Spleen (tissue), 7 donors: ENCODE results near the gene RFC4.

Experiments used
- POLR2A ChIP-seq, 3 donors: fragments of 450-650 bp; IDR thresholded peaks; one replicate each; pipeline ENCODE4 v1.5.1; 2017; ENCODE audit warnings: antibody characterized with exemption in 3 of 3, mild to moderate bottlenecking in 1 of 3
- POLR2AphosphoS5 ChIP-seq, 3 donors: sonication (generic); formaldehyde crosslinking; IDR thresholded peaks; one replicate each; pipeline ENCODE4 v1.5.1; 2017; ENCODE audit warnings: antibody characterized with exemption in 3 of 3
- TF ChIP-seq, protein P1 (sequence below), 11 experiments: fragments of 200-600 bp in 7 of 11; fragments of 450-650 bp in 4 of 11; sonication (generic) in 4 of 11; IDR thresholded peaks in 8 of 11; conservative IDR thresholded peaks in 3 of 11; 1 replicate in 7 of 11; 2 replicates in 4 of 11; pipeline versions ENCODE4 v1.4.0 to v1.8.0; 2016 to 2021; ENCODE audit warnings: antibody characterized with exemption in 11 of 11, inconsistent platforms in 4 of 11, mild to moderate bottlenecking in 1 of 11
- donor health status: DM: no; HTN: no; CAD: no; lungs with moderate emphysema.
- donor health status: DM: no; HTN: no; CAD: no.
- donor health status: DM: no; HTN: no; CAD: no.

GRCh38 chr3:186786922-186787321 is 19.4 kb downstream of the RFC4 start:
- TF ChIP-seq, protein P1, sequence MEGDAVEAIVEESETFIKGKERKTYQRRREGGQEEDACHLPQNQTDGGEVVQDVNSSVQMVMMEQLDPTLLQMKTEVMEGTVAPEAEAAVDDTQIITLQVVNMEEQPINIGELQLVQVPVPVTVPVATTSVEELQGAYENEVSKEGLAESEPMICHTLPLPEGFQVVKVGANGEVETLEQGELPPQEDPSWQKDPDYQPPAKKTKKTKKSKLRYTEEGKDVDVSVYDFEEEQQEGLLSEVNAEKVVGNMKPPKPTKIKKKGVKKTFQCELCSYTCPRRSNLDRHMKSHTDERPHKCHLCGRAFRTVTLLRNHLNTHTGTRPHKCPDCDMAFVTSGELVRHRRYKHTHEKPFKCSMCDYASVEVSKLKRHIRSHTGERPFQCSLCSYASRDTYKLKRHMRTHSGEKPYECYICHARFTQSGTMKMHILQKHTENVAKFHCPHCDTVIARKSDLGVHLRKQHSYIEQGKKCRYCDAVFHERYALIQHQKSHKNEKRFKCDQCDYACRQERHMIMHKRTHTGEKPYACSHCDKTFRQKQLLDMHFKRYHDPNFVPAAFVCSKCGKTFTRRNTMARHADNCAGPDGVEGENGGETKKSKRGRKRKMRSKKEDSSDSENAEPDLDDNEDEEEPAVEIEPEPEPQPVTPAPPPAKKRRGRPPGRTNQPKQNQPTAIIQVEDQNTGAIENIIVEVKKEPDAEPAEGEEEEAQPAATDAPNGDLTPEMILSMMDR (IDR thresholded peaks at IDR 0.05 in 8 of 11, conservative IDR thresholded peaks at IDR 0.05 in 3 of 11) = no peak
- TF ChIP-seq POLR2A (IDR thresholded peaks at IDR 0.05) = no peak
- TF ChIP-seq POLR2AphosphoS5 (IDR thresholded peaks at IDR 0.05) = no peak
